ENCODE data around the gene CFAP299.

Gene CFAP299

DNA sequence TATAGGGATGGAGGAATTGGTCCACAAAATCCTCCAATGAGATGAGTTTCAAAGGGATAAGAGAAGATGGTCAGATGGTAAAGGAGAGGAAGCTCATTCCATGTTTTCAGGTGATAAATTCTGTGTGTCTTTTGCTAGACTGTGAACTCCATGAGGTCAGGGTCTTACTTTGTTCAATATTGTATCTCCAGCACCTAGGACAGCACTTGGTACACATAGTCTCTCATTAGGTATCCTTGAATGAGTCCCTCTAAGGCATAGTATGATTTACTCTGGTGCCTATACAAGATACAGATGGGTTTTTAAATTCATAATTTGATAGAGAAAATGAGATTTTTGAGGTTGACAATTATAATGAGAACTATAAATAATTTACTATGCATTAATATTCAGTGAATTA lies 510.7 kb downstream of the CFAP299 start:
- Histone ChIP-seq H3K27ac (no peak overlapping the region), H3K36me3 (no peaks in the 10 kb centered on the region), H3K9me3 (no peaks in the 10 kb centered on the region), H3K27me3 (no peaks in the 10 kb centered on the region), H3K4me3 (ENCODE audit: low read depth in 1 of 2, low read length in 1 of 2) (no peak overlapping the region), H3K4me1 (ENCODE audit: control insufficient read depth in 1 of 2, insufficient read depth in 1 of 2, low read depth in 1 of 2, low read length in 1 of 2) (no peaks in the 10 kb centered on the region)
- TF ChIP-seq, protein P1, sequence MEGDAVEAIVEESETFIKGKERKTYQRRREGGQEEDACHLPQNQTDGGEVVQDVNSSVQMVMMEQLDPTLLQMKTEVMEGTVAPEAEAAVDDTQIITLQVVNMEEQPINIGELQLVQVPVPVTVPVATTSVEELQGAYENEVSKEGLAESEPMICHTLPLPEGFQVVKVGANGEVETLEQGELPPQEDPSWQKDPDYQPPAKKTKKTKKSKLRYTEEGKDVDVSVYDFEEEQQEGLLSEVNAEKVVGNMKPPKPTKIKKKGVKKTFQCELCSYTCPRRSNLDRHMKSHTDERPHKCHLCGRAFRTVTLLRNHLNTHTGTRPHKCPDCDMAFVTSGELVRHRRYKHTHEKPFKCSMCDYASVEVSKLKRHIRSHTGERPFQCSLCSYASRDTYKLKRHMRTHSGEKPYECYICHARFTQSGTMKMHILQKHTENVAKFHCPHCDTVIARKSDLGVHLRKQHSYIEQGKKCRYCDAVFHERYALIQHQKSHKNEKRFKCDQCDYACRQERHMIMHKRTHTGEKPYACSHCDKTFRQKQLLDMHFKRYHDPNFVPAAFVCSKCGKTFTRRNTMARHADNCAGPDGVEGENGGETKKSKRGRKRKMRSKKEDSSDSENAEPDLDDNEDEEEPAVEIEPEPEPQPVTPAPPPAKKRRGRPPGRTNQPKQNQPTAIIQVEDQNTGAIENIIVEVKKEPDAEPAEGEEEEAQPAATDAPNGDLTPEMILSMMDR (IDR thresholded peaks at IDR 0.05): no peak

DNA sequence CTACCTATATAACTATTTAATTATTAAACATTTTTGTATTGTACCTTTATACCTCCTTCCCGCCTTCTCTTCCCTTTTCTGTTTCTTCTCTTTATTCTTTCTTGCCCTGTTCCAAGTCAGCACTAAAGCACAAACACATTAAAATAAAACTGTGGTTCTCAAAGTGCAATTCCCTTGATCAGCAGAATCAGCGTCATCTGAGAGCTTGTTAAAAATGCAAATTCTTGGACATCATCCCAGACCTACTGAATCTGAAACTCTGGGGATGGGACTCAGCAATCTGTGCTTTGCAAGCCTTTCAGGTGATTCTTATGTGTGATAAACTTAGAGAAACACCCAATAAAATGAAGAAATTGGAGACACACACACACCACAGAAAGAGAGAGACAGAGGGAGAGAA lies 516.5 kb downstream of the CFAP299 start:
- TF ChIP-seq, protein P1 (IDR thresholded peaks at IDR 0.05): no peak
- Histone ChIP-seq H3K27me3 (no peaks in the 10 kb centered on the region), H3K4me1 (ENCODE audit: control insufficient read depth in 1 of 2, insufficient read depth in 1 of 2, low read depth in 1 of 2, low read length in 1 of 2) (no peaks in the 10 kb centered on the region), H3K9me3 (no peaks in the 10 kb centered on the region), H3K27ac (no peak overlapping the region), H3K36me3 (no peaks in the 10 kb centered on the region), H3K4me3 (ENCODE audit: low read depth in 1 of 2, low read length in 1 of 2) (no peak overlapping the region)

DNA sequence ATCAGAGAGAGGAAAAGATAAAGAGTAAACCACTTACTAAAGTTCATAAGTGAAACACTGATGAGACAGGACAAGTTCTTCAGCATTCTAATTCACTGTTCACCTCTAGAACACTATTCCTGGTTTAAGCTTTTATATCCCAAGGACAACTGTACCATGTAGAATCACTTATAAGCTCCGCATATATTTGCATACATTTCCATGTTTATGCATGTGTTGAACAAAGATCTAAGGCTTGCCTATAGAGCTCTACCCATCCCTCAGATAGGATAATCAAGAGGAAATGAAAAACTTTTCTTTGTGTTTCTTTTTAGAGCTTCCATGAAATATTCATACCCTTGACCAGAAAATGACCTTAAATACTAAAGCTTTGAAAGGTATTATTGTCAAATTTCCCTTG lies 538.0 kb downstream of the CFAP299 start:
- Histone ChIP-seq H3K4me1 (ENCODE audit: control insufficient read depth in 1 of 2, insufficient read depth in 1 of 2, low read depth in 1 of 2, low read length in 1 of 2) (no peaks in the 10 kb centered on the region), H3K36me3 (no peaks in the 10 kb centered on the region), H3K4me3 (ENCODE audit: low read depth in 1 of 2, low read length in 1 of 2) (no peak overlapping the region), H3K27me3 (no peaks in the 10 kb centered on the region), H3K9me3 (no peaks in the 10 kb centered on the region), H3K27ac (no peak overlapping the region)
- TF ChIP-seq, protein P1 (IDR thresholded peaks at IDR 0.05): no peak

DNA sequence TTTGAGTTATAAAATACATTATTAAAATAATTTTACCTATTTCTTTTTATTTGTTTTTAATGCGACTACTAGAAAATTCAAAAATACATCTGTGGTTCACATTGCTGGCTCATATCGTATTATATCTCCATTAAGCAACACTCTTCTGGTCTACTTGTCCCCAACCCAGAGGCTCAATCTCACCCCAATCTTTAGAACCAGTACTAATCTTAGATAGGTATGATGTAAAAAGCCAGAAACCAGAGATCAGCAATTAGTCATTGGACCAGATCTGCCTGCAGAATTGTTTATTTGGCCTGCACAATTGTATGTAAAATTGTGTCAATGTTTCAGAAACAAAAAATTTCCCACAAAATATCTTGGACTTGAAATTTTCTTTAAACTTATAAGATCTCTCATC lies 539.4 kb downstream of the CFAP299 start:
- Histone ChIP-seq H3K27me3 (no peaks in the 10 kb centered on the region), H3K27ac (no peak overlapping the region), H3K4me3 (ENCODE audit: low read depth in 1 of 2, low read length in 1 of 2) (no peak overlapping the region), H3K4me1 (ENCODE audit: control insufficient read depth in 1 of 2, insufficient read depth in 1 of 2, low read depth in 1 of 2, low read length in 1 of 2) (no peaks in the 10 kb centered on the region), H3K9me3 (no peaks in the 10 kb centered on the region), H3K36me3 (no peaks in the 10 kb centered on the region)
- TF ChIP-seq, protein P1 (IDR thresholded peaks at IDR 0.05): no peak

- Histone ChIP-seq H3K36me3 (no peaks in the 10 kb centered on the region), H3K27ac (no peak overlapping the region), H3K4me1 (ENCODE audit: control insufficient read depth in 1 of 2, insufficient read depth in 1 of 2, low read depth in 1 of 2, low read length in 1 of 2) (no peaks in the 10 kb centered on the region), H3K9me3 (no peaks in the 10 kb centered on the region), H3K4me3 (ENCODE audit: low read depth in 1 of 2, low read length in 1 of 2) (no peak overlapping the region), H3K27me3 (no peaks in the 10 kb centered on the region)
- TF ChIP-seq, protein P1 (IDR thresholded peaks at IDR 0.05): no peak
These were observed 540.1 kb downstream of the CFAP299 start for GRCh38 chr4:80875642-80876041.

DNA sequence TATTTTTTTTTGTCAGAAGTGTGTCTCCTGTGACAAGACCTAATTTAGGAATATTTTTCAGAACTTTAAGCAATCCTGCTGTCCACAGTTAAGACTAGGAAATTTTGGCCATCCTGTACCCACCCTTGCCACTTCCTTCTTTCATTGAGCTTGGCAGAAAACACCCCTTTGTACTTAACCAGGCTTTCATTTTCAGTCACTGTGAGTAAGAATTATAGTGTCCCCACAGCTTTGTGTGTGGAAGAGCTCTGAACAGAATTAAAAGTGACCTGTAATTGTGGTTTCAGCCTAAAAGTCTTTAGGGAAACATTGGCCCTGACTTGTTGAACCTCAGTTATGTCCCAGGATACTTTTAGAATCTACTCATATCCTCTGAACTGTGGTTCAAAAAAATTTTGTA lies 541.3 kb downstream of the CFAP299 start:
- TF ChIP-seq, protein P1 (IDR thresholded peaks at IDR 0.05): no peak
- Histone ChIP-seq H3K9me3 (no peaks in the 10 kb centered on the region), H3K27me3 (no peaks in the 10 kb centered on the region), H3K4me1 (ENCODE audit: control insufficient read depth in 1 of 2, insufficient read depth in 1 of 2, low read depth in 1 of 2, low read length in 1 of 2) (no peaks in the 10 kb centered on the region), H3K4me3 (ENCODE audit: low read depth in 1 of 2, low read length in 1 of 2) (no peak overlapping the region), H3K27ac (no peak overlapping the region), H3K36me3 (no peaks in the 10 kb centered on the region)

Data from neutrophil (primary cell).